Measurements from ENCODE around the gene BOC. TPM values are rescaled to one million over a fixed set of nuclear protein-coding genes. Genes with fewer than 3 reads are reported as not detected.

Gene BOC
- polyA plus RNA-seq, 1 donor from 2014 or later, result 0.53 TPM

DNA sequence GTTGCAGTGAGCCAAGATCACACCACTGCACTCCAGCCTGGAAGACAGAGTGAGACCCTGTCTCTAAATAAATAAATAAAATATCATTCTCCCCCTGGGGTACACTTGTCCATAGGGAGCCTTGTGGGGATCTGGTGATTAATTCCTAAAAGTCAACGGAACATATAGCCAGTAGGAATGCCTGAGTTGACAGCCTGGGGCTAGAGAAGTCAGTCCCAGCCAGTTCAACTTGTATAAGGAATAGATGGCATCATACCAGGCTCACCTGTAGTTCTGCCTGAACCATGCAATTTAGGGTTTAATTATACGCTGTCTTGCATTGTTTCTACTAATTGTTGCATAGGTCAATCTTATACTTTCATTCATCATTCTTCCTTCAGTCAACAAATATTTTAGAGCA is 5.9 kb upstream of the BOC start:
- no peaks in the 10 kb centered on the region for H3K27me3 ChIP-seq (ENCODE audit: insufficient read depth, low read depth, low read length)
- H3K4me3 ChIP-seq (ENCODE audit: low read length), result no peak overlapping the region
- H3K27ac ChIP-seq (ENCODE audit: low read length), result no peak overlapping the region
- no peaks in the 10 kb centered on the region for H3K36me3 ChIP-seq (ENCODE audit: insufficient read depth, low read length)
- TF ChIP-seq TAF1 (IDR thresholded peaks at IDR 0.05; ENCODE audit: low read depth) (no peak), SMC3 (conservative IDR thresholded peaks at IDR 0.05; ENCODE audit: poor library complexity) (no peak), EP300 (conservative IDR thresholded peaks at IDR 0.05; ENCODE audit: poor library complexity, severe bottlenecking) (no peak), EZH2 (IDR thresholded peaks at IDR 0.05; ENCODE audit: borderline replicate concordance, insufficient read depth, low read length, poor library complexity, severe bottlenecking) (no peak), POLR2AphosphoS5 (IDR thresholded peaks at IDR 0.05) (no peak), RAD21 (conservative IDR thresholded peaks at IDR 0.05) (no peak), MXI1 (conservative IDR thresholded peaks at IDR 0.05; ENCODE audit: poor library complexity, severe bottlenecking) (no peak)
- TF ChIP-seq, protein P1, sequence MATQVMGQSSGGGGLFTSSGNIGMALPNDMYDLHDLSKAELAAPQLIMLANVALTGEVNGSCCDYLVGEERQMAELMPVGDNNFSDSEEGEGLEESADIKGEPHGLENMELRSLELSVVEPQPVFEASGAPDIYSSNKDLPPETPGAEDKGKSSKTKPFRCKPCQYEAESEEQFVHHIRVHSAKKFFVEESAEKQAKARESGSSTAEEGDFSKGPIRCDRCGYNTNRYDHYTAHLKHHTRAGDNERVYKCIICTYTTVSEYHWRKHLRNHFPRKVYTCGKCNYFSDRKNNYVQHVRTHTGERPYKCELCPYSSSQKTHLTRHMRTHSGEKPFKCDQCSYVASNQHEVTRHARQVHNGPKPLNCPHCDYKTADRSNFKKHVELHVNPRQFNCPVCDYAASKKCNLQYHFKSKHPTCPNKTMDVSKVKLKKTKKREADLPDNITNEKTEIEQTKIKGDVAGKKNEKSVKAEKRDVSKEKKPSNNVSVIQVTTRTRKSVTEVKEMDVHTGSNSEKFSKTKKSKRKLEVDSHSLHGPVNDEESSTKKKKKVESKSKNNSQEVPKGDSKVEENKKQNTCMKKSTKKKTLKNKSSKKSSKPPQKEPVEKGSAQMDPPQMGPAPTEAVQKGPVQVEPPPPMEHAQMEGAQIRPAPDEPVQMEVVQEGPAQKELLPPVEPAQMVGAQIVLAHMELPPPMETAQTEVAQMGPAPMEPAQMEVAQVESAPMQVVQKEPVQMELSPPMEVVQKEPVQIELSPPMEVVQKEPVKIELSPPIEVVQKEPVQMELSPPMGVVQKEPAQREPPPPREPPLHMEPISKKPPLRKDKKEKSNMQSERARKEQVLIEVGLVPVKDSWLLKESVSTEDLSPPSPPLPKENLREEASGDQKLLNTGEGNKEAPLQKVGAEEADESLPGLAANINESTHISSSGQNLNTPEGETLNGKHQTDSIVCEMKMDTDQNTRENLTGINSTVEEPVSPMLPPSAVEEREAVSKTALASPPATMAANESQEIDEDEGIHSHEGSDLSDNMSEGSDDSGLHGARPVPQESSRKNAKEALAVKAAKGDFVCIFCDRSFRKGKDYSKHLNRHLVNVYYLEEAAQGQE (IDR thresholded peaks at IDR 0.05; ENCODE audit: borderline replicate concordance), result no peak
- TF ChIP-seq, protein P2, sequence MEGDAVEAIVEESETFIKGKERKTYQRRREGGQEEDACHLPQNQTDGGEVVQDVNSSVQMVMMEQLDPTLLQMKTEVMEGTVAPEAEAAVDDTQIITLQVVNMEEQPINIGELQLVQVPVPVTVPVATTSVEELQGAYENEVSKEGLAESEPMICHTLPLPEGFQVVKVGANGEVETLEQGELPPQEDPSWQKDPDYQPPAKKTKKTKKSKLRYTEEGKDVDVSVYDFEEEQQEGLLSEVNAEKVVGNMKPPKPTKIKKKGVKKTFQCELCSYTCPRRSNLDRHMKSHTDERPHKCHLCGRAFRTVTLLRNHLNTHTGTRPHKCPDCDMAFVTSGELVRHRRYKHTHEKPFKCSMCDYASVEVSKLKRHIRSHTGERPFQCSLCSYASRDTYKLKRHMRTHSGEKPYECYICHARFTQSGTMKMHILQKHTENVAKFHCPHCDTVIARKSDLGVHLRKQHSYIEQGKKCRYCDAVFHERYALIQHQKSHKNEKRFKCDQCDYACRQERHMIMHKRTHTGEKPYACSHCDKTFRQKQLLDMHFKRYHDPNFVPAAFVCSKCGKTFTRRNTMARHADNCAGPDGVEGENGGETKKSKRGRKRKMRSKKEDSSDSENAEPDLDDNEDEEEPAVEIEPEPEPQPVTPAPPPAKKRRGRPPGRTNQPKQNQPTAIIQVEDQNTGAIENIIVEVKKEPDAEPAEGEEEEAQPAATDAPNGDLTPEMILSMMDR (IDR thresholded peaks at IDR 0.05; ENCODE audit: poor library complexity, severe bottlenecking), result no peak
- no peak overlapping the region for H3K9ac ChIP-seq (ENCODE audit: low read length)
- H3K4me2 ChIP-seq (ENCODE audit: low read length), result no peak overlapping the region
- H4K20me1 ChIP-seq (ENCODE audit: insufficient read depth), result no peaks in the 10 kb centered on the region
- no peak overlapping the region for H2AFZ ChIP-seq (ENCODE audit: low read depth, low read length)
- H3K9me2 ChIP-seq (ENCODE audit: insufficient read depth, low read length), result no peaks in the 10 kb centered on the region
- H3K79me2 ChIP-seq (replicated peaks; ENCODE audit: insufficient read depth, low read length), result no peaks in the 10 kb centered on the region
- no peaks in the 10 kb centered on the region for H3K9me3 ChIP-seq (ENCODE audit: low read length)
- H3F3A ChIP-seq (ENCODE audit: insufficient read depth, low read length, poor library complexity, severe bottlenecking), result no peaks in the 10 kb centered on the region

- H2AFZ ChIP-seq (ENCODE audit: low read depth, low read length), result no peak overlapping the region
- H3K4me2 ChIP-seq (ENCODE audit: low read length), result no peak overlapping the region
- no peak for TF ChIP-seq SMC3 (conservative IDR thresholded peaks at IDR 0.05; ENCODE audit: poor library complexity)
- TF ChIP-seq, protein P2 (IDR thresholded peaks at IDR 0.05; ENCODE audit: poor library complexity, severe bottlenecking), result no peak
- no peak for TF ChIP-seq EP300 (conservative IDR thresholded peaks at IDR 0.05; ENCODE audit: poor library complexity, severe bottlenecking)
- no peak for TF ChIP-seq EZH2 (IDR thresholded peaks at IDR 0.05; ENCODE audit: borderline replicate concordance, insufficient read depth, low read length, poor library complexity, severe bottlenecking)
- TF ChIP-seq TAF1 (IDR thresholded peaks at IDR 0.05; ENCODE audit: low read depth), result no peak
- TF ChIP-seq MXI1 (conservative IDR thresholded peaks at IDR 0.05; ENCODE audit: poor library complexity, severe bottlenecking), result no peak
- no peak for TF ChIP-seq RAD21 (conservative IDR thresholded peaks at IDR 0.05)
- TF ChIP-seq, protein P1 (IDR thresholded peaks at IDR 0.05; ENCODE audit: borderline replicate concordance), result no peak
- TF ChIP-seq POLR2AphosphoS5 (IDR thresholded peaks at IDR 0.05), result no peak
- no peaks in the 10 kb centered on the region for H3K9me2 ChIP-seq (ENCODE audit: insufficient read depth, low read length)
- H3K79me2 ChIP-seq (replicated peaks; ENCODE audit: insufficient read depth, low read length), result peaks cover 32% of the 10 kb centered on the region
- no peaks in the 10 kb centered on the region for H4K20me1 ChIP-seq (ENCODE audit: insufficient read depth)
- H3K4me3 ChIP-seq (ENCODE audit: low read length), result peak overlapping the region; percentile 94
- no peak overlapping the region for H3K9ac ChIP-seq (ENCODE audit: low read length)
- H3K27me3 ChIP-seq (ENCODE audit: insufficient read depth, low read depth, low read length), result no peaks in the 10 kb centered on the region
- peaks cover 4% of the 10 kb centered on the region for H3F3A ChIP-seq (ENCODE audit: insufficient read depth, low read length, poor library complexity, severe bottlenecking)
- H3K27ac ChIP-seq (ENCODE audit: low read length), result no peak overlapping the region
- no peaks in the 10 kb centered on the region for H3K36me3 ChIP-seq (ENCODE audit: insufficient read depth, low read length)
- H3K9me3 ChIP-seq (ENCODE audit: low read length), result no peaks in the 10 kb centered on the region
Measured at GRCh38 chr3:113210604-113211329, 590 bp upstream of the BOC start.

Data from neural cell (in vitro differentiated cells).